GM23338 (cell line): ENCODE data around the gene CNIH1. TPM values are rescaled to one million over a fixed set of nuclear protein-coding genes. Genes with fewer than 3 reads are reported as not detected.

Experiments
- ATAC-seq: fragments of 200-7000 bp; cut with Tn5 transposase; 3 replicates; pipeline ENCODE4 v1.9.1; 2020
- DNase-seq: peaks from one replicate; pipeline ENCODE4 v3.0.0-alpha.2; 2015; ENCODE audit warnings: low spot score
- H2AFZ ChIP-seq: fragments of 200-600 bp; sonication (generic); 2 replicates; pipeline ENCODE4 v1.8.0; 2016; ENCODE audit warnings: antibody characterized with exemption, mild to moderate bottlenecking, moderate library complexity
- H3F3A ChIP-seq: fragments of 200-600 bp; sonication (generic); replicated peaks from 2 replicates; pipeline ENCODE4 v1.8.0; 2017; ENCODE audit warnings: antibody characterized with exemption, mixed run types, low read depth
- H3K27ac ChIP-seq: fragments of 200-600 bp; sonication (generic); 2 replicates; pipeline ENCODE4 v1.6.1; 2016; ENCODE audit warnings: low read depth
- H3K27me3 ChIP-seq: fragments of 200-600 bp; sonication (generic); 2 replicates; pipeline ENCODE4 v1.8.0; 2016; ENCODE audit warnings: mild to moderate bottlenecking, mixed run types, moderate library complexity; ENCODE audit not compliant: insufficient read depth
- H3K36me3 ChIP-seq: fragments of 200-600 bp; sonication (generic); 2 replicates; pipeline ENCODE4 v1.8.0; 2016; ENCODE audit warnings: mild to moderate bottlenecking; ENCODE audit not compliant: insufficient read depth
- H3K4me1 ChIP-seq: fragments of 200-600 bp; sonication (generic); 2 replicates; pipeline ENCODE4 v1.8.0; 2016; ENCODE audit warnings: mild to moderate bottlenecking, moderate library complexity; ENCODE audit not compliant: insufficient read depth
- H3K4me2 ChIP-seq: fragments of 200-600 bp; sonication (generic); 2 replicates; pipeline ENCODE4 v1.7.1; 2017; ENCODE audit warnings: mixed run types
- H3K4me3 ChIP-seq: fragments of 200-600 bp; sonication (generic); 2 replicates; pipeline ENCODE4 v1.6.1; 2016; ENCODE audit warnings: mixed run types
- H3K79me2 ChIP-seq: fragments of 200-600 bp; sonication (generic); replicated peaks from 2 replicates; pipeline ENCODE4 v1.8.0; 2017; ENCODE audit warnings: mild to moderate bottlenecking; ENCODE audit not compliant: insufficient read depth
- H3K9me2 ChIP-seq: fragments of 200-600 bp; sonication (generic); 2 replicates; pipeline ENCODE4 v1.8.0; 2017; ENCODE audit not compliant: insufficient read depth
- H4K20me1 ChIP-seq: fragments of 200-600 bp; sonication (generic); replicated peaks from 2 replicates; pipeline ENCODE4 v1.8.0; 2017; ENCODE audit warnings: mild to moderate bottlenecking; ENCODE audit not compliant: insufficient read depth
- H3K27ac Mint-ChIP-seq: 2 replicates; pipeline ENCODE4 v1.8.0; 2020; ENCODE audit warnings: inconsistent platforms, mild to moderate bottlenecking, moderate library complexity, mixed read lengths
- H3K27me3 Mint-ChIP-seq: 3 replicates; pipeline ENCODE4 v1.8.0; 2022; ENCODE audit warnings: low read depth, mild to moderate bottlenecking, moderate library complexity, mixed read lengths, inconsistent platforms; ENCODE audit not compliant: insufficient read depth, poor library complexity
- H3K36me3 Mint-ChIP-seq: 3 replicates; pipeline ENCODE4 v1.8.0; 2021; ENCODE audit warnings: low read depth, mild to moderate bottlenecking, inconsistent platforms, moderate library complexity, mixed read lengths
- H3K4me1 Mint-ChIP-seq: 3 replicates; pipeline ENCODE4 v1.8.0; 2020; ENCODE audit warnings: mild to moderate bottlenecking, inconsistent platforms, mixed read lengths
- H3K4me3 Mint-ChIP-seq: 3 replicates; pipeline ENCODE4 v1.8.0; 2021; ENCODE audit warnings: moderate library complexity, mild to moderate bottlenecking, inconsistent platforms, mixed read lengths
- H3K9me3 Mint-ChIP-seq: 3 replicates; pipeline ENCODE4 v1.8.0; 2020; ENCODE audit warnings: moderate library complexity, mild to moderate bottlenecking, inconsistent platforms, mixed read lengths
- CREB1 ChIP-seq: fragments of 250-450 bp; sonication (Bioruptor Pico); IDR thresholded peaks from 2 replicates; pipeline ENCODE4 v1.5.0; 2020; ENCODE audit warnings: low read depth, mild to moderate bottlenecking, moderate library complexity
- EZH2phosphoT487 ChIP-seq: fragments of 200-600 bp; sonication (generic); IDR thresholded peaks from one replicate; pipeline ENCODE4 v1.8.1; 2018; ENCODE audit warnings: antibody characterized with exemption; ENCODE audit not compliant: unreplicated experiment
- JUNB ChIP-seq: IDR thresholded peaks from one replicate; pipeline ENCODE4 v1.6.1; 2016; ENCODE audit warnings: antibody characterized with exemption; ENCODE audit not compliant: unreplicated experiment
- STAT1 ChIP-seq: IDR thresholded peaks from one replicate; pipeline ENCODE4 v1.6.1; 2016; ENCODE audit warnings: antibody characterized with exemption; ENCODE audit not compliant: unreplicated experiment
- ZNF114 ChIP-seq: fragments of 250-450 bp; sonication (Bioruptor Pico); IDR thresholded peaks from 2 replicates; pipeline ENCODE4 v1.5.0; 2020; ENCODE audit warnings: mild to moderate bottlenecking, moderate library complexity
- ZNF331 ChIP-seq: fragments of 250-450 bp; sonication (Bioruptor Pico); IDR thresholded peaks from 2 replicates; pipeline ENCODE4 v1.5.0; 2020; ENCODE audit warnings: low read depth, mild to moderate bottlenecking, moderate library complexity
- polyA plus RNA-seq: library from polyadenylated mRNA; unstranded; fragments of >200 nt; fragmentation: Nextera tagmentation; extraction: Ambion mirVana; gene quantifications from 2 replicates; pipeline ENCODE4 v1.2.1, GENCODE V29; 2016
- total RNA-seq: library from RNA; depleted of rRNA; stranded (reverse); fragments of >200 nt; shearing (Covaris generic); gene quantifications from 2 replicates; pipeline ENCODE4 v1.2.3, GENCODE V29; 2014
- TF ChIP-seq, protein P1 (sequence below), 2 experiments: fragments of 200-600 bp in 1 of 2; sonication (generic) in 1 of 2; conservative IDR thresholded peaks; 2 replicates each; pipeline versions ENCODE4 v1.5.1 to v1.6.1; 2016 to 2017; ENCODE audit warnings: antibody characterized with exemption in 2 of 2, low read depth in 2 of 2, mild to moderate bottlenecking in 2 of 2, moderate library complexity in 1 of 2
- TF ChIP-seq, protein P2 (sequence below): fragments of 250-450 bp; sonication (Bioruptor Pico); IDR thresholded peaks from 2 replicates; pipeline ENCODE4 v1.5.0; 2020; ENCODE audit warnings: mild to moderate bottlenecking, moderate library complexity
- TF ChIP-seq, protein P3 (sequence below): IDR thresholded peaks from 2 replicates; pipeline ENCODE4 v1.6.1; 2016; ENCODE audit warnings: antibody characterized with exemption

CNIH1 gene
- total and polyA plus RNA-seq, 2 experiments from 2014 or later = 135 to 172 TPM

- no peak for TF ChIP-seq EZH2phosphoT487
- no peak for TF ChIP-seq CREB1 (CRISPR knock-in tag)
- TF ChIP-seq JUNB = no peak
- TF ChIP-seq STAT1 = no peak
- TF ChIP-seq, protein P1, sequence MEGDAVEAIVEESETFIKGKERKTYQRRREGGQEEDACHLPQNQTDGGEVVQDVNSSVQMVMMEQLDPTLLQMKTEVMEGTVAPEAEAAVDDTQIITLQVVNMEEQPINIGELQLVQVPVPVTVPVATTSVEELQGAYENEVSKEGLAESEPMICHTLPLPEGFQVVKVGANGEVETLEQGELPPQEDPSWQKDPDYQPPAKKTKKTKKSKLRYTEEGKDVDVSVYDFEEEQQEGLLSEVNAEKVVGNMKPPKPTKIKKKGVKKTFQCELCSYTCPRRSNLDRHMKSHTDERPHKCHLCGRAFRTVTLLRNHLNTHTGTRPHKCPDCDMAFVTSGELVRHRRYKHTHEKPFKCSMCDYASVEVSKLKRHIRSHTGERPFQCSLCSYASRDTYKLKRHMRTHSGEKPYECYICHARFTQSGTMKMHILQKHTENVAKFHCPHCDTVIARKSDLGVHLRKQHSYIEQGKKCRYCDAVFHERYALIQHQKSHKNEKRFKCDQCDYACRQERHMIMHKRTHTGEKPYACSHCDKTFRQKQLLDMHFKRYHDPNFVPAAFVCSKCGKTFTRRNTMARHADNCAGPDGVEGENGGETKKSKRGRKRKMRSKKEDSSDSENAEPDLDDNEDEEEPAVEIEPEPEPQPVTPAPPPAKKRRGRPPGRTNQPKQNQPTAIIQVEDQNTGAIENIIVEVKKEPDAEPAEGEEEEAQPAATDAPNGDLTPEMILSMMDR (conservative IDR thresholded peaks at IDR 0.05; ENCODE audit: low read depth in 2 of 2) = no peak
- TF ChIP-seq, protein P2, sequence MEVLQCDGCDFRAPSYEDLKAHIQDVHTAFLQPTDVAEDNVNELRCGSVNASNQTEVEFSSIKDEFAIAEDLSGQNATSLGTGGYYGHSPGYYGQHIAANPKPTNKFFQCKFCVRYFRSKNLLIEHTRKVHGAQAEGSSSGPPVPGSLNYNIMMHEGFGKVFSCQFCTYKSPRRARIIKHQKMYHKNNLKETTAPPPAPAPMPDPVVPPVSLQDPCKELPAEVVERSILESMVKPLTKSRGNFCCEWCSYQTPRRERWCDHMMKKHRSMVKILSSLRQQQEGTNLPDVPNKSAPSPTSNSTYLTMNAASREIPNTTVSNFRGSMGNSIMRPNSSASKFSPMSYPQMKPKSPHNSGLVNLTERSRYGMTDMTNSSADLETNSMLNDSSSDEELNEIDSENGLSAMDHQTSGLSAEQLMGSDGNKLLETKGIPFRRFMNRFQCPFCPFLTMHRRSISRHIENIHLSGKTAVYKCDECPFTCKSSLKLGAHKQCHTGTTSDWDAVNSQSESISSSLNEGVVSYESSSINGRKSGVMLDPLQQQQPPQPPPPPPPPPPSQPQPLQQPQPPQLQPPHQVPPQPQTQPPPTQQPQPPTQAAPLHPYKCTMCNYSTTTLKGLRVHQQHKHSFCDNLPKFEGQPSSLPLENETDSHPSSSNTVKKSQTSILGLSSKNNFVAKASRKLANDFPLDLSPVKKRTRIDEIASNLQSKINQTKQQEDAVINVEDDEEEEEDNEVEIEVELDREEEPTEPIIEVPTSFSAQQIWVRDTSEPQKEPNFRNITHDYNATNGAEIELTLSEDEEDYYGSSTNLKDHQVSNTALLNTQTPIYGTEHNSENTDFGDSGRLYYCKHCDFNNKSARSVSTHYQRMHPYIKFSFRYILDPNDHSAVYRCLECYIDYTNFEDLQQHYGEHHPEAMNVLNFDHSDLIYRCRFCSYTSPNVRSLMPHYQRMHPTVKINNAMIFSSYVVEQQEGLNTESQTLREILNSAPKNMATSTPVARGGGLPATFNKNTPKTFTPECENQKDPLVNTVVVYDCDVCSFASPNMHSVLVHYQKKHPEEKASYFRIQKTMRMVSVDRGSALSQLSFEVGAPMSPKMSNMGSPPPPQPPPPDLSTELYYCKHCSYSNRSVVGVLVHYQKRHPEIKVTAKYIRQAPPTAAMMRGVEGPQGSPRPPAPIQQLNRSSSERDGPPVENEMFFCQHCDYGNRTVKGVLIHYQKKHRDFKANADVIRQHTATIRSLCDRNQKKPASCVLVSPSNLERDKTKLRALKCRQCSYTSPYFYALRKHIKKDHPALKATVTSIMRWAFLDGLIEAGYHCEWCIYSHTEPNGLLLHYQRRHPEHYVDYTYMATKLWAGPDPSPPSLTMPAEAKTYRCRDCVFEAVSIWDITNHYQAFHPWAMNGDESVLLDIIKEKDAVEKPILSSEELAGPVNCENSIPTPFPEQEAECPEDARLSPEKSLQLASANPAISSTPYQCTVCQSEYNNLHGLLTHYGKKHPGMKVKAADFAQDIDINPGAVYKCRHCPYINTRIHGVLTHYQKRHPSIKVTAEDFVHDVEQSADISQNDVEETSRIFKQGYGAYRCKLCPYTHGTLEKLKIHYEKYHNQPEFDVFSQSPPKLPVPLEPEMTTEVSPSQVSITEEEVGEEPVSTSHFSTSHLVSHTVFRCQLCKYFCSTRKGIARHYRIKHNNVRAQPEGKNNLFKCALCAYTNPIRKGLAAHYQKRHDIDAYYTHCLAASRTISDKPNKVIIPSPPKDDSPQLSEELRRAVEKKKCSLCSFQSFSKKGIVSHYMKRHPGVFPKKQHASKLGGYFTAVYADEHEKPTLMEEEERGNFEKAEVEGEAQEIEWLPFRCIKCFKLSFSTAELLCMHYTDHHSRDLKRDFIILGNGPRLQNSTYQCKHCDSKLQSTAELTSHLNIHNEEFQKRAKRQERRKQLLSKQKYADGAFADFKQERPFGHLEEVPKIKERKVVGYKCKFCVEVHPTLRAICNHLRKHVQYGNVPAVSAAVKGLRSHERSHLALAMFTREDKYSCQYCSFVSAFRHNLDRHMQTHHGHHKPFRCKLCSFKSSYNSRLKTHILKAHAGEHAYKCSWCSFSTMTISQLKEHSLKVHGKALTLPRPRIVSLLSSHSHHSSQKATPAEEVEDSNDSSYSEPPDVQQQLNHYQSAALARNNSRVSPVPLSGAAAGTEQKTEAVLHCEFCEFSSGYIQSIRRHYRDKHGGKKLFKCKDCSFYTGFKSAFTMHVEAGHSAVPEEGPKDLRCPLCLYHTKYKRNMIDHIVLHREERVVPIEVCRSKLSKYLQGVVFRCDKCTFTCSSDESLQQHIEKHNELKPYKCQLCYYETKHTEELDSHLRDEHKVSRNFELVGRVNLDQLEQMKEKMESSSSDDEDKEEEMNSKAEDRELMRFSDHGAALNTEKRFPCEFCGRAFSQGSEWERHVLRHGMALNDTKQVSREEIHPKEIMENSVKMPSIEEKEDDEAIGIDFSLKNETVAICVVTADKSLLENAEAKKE (CRISPR knock-in tag) = no peak
- no peak for TF ChIP-seq ZNF331 (CRISPR knock-in tag)
- TF ChIP-seq ZNF114 (CRISPR knock-in tag) = no peak
- TF ChIP-seq, protein P3, sequence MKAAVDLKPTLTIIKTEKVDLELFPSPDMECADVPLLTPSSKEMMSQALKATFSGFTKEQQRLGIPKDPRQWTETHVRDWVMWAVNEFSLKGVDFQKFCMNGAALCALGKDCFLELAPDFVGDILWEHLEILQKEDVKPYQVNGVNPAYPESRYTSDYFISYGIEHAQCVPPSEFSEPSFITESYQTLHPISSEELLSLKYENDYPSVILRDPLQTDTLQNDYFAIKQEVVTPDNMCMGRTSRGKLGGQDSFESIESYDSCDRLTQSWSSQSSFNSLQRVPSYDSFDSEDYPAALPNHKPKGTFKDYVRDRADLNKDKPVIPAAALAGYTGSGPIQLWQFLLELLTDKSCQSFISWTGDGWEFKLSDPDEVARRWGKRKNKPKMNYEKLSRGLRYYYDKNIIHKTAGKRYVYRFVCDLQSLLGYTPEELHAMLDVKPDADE = no peak
- Histone ChIP-seq H3K79me2 (0 out of 2 replicates have a peak, but pooled peaks cover 11% of the 10 kb centered on the region), H3K4me2 (no peak overlapping the region), H3K4me1 (no peaks in the 10 kb centered on the region), H3F3A (no peaks in the 10 kb centered on the region), H3K36me3 (peaks cover 20% of the 10 kb centered on the region), H3K9me2 (no peaks in the 10 kb centered on the region), H3K4me3 (no peak overlapping the region), H3K27me3 (no peaks in the 10 kb centered on the region), H2AFZ (no peak overlapping the region), H3K27ac (peak overlapping the region; percentile 29; the same call in 1 of the 2 replicates), H4K20me1 (peaks cover 5% of the 10 kb centered on the region; the same call in 1 of the 2 replicates)
- peaks cover 2% of the 10 kb centered on the region for H3K27me3 Mint-ChIP-seq
- peaks cover 28% of the 10 kb centered on the region for H3K36me3 Mint-ChIP-seq
- no peak for ATAC-seq
- H3K4me1 Mint-ChIP-seq = peaks cover 5% of the 10 kb centered on the region; the same call in 2 of the 3 replicates
- H3K9me3 Mint-ChIP-seq = no peaks in the 10 kb centered on the region
- no peak overlapping the region for H3K4me3 Mint-ChIP-seq
- H3K27ac Mint-ChIP-seq = no peak overlapping the region
- no peak for DNase-seq
Observed at GRCh38 chr14:54423991-54424390, 17.2 kb downstream of the CNIH1 start.
